H9 (cell line): ENCODE results near the gene ADGRF1. TPM values are rescaled to one million over a fixed set of nuclear protein-coding genes. Genes with fewer than 3 reads are reported as not detected.
"Not testable (repeated sequence)": the region's sequence is repeated elsewhere in the genome, so short reads cannot be mapped to it uniquely, and the experiment has no call there.

ENCODE experiments used
- DNase-seq: peaks from one replicate; pipeline ENCODE4 v3.0.0-alpha.2; 2017
- H2AFZ ChIP-seq: one replicate; pipeline ENCODE4 v1.6.1; 2013; ENCODE audit warnings: mild to moderate bottlenecking, low read length, control low read depth, moderate library complexity
- H2AK5ac ChIP-seq: 2 replicates; pipeline ENCODE4 v1.6.1; 2013; ENCODE audit warnings: low read length, control low read depth, mixed read lengths; ENCODE audit not compliant: insufficient read length
- H2BK120ac ChIP-seq: one replicate; pipeline ENCODE4 v1.6.1; 2013; ENCODE audit warnings: low read depth, mild to moderate bottlenecking, low read length, control low read depth, inconsistent platforms; ENCODE audit not compliant: poor library complexity, severe bottlenecking
- H2BK12ac ChIP-seq: 2 replicates; pipeline ENCODE4 v1.6.1; 2013; ENCODE audit warnings: low read length, control low read depth, mixed read lengths, low read depth; ENCODE audit not compliant: insufficient read length
- H2BK15ac ChIP-seq: 2 replicates; pipeline ENCODE4 v1.6.1; 2013; ENCODE audit warnings: low read depth, low read length, control low read depth
- H2BK20ac ChIP-seq: one replicate; pipeline ENCODE4 v1.6.1; 2013; ENCODE audit warnings: low read depth, mild to moderate bottlenecking, low read length, control low read depth, inconsistent platforms; ENCODE audit not compliant: poor library complexity, severe bottlenecking
- H2BK5ac ChIP-seq: 2 replicates; pipeline ENCODE4 v1.6.1; 2013; ENCODE audit warnings: low read length, control low read depth, mixed read lengths; ENCODE audit not compliant: insufficient read length
- H3K14ac ChIP-seq: 2 replicates; pipeline ENCODE4 v1.6.1; 2013; ENCODE audit warnings: low read length, control low read depth; ENCODE audit not compliant: insufficient read depth
- H3K18ac ChIP-seq: 2 replicates; pipeline ENCODE4 v1.6.1; 2013; ENCODE audit warnings: low read depth, mild to moderate bottlenecking, mixed read lengths, low read length, control low read depth; ENCODE audit not compliant: insufficient read length
- H3K23ac ChIP-seq: 2 replicates; pipeline ENCODE4 v1.6.1; 2013; ENCODE audit warnings: low read length, control low read depth, mixed read lengths, low read depth; ENCODE audit not compliant: insufficient read length
- H3K23me2 ChIP-seq: 2 replicates; pipeline ENCODE4 v1.6.1; 2013; ENCODE audit warnings: low read depth, mild to moderate bottlenecking, mixed read lengths, low read length, control low read depth; ENCODE audit not compliant: insufficient read length, poor library complexity, severe bottlenecking
- H3K27ac ChIP-seq: 2 replicates; pipeline ENCODE4 v1.5.1; 2013; ENCODE audit warnings: low read length, control low read depth, mixed read lengths, low read depth; ENCODE audit not compliant: insufficient read length
- H3K27me3 ChIP-seq: 2 replicates; pipeline ENCODE4 v1.6.1; 2013; ENCODE audit warnings: low read length, control low read depth, inconsistent platforms; ENCODE audit not compliant: insufficient read depth
- H3K4ac ChIP-seq: 2 replicates; pipeline ENCODE4 v1.6.1; 2013; ENCODE audit warnings: low read depth, mild to moderate bottlenecking, control low read depth, inconsistent platforms, low read length, moderate library complexity
- H3K4me1 ChIP-seq: 2 replicates; pipeline ENCODE4 v1.6.1; 2013; ENCODE audit warnings: low read length, control low read depth, inconsistent platforms; ENCODE audit not compliant: insufficient read depth
- H3K4me2 ChIP-seq: 2 replicates; pipeline ENCODE4 v1.6.1; 2013; ENCODE audit warnings: low read length, control low read depth, mixed read lengths; ENCODE audit not compliant: insufficient read length, insufficient read depth
- H3K56ac ChIP-seq: 2 replicates; pipeline ENCODE4 v1.6.1; 2013; ENCODE audit warnings: low read depth, mild to moderate bottlenecking, mixed read lengths, low read length, control low read depth; ENCODE audit not compliant: insufficient read length
- H3K79me1 ChIP-seq: 2 replicates; pipeline ENCODE4 v1.6.1; 2013; ENCODE audit warnings: low read depth, mild to moderate bottlenecking, moderate library complexity, low read length, control low read depth, inconsistent platforms; ENCODE audit not compliant: insufficient read depth, poor library complexity, severe bottlenecking
- H3K79me2 ChIP-seq: 2 replicates; pipeline ENCODE4 v1.6.1; 2013; ENCODE audit warnings: low read length, control low read depth, inconsistent platforms; ENCODE audit not compliant: insufficient read depth
- H3K9ac ChIP-seq: 2 replicates; pipeline ENCODE4 v1.6.1; 2013; ENCODE audit warnings: low read length, control low read depth, mixed read lengths; ENCODE audit not compliant: insufficient read length; ENCODE audit errors: extremely low read depth
- H3K9me3 ChIP-seq: one replicate; pipeline ENCODE4 v1.6.1; 2013; ENCODE audit warnings: low read depth, low read length, inconsistent platforms; ENCODE audit not compliant: control insufficient read depth
- H3T11ph ChIP-seq: one replicate; pipeline ENCODE4 v1.6.1; 2013; ENCODE audit warnings: mild to moderate bottlenecking, low read length, control low read depth, inconsistent platforms
- H4K20me1 ChIP-seq: one replicate; pipeline ENCODE4 v1.6.1; 2013; ENCODE audit not compliant: control insufficient read depth, insufficient read length, insufficient read depth
- H4K5ac ChIP-seq: 2 replicates; pipeline ENCODE4 v1.6.1; 2013; ENCODE audit warnings: low read depth, mild to moderate bottlenecking, mixed read lengths, low read length, control low read depth; ENCODE audit not compliant: insufficient read length
- H4K8ac ChIP-seq: replicated peaks from 2 replicates; pipeline ENCODE4 v1.6.1; 2013; ENCODE audit warnings: low read length, control low read depth, mixed read lengths, low read depth; ENCODE audit not compliant: insufficient read length
- H4K91ac ChIP-seq: 2 replicates; pipeline ENCODE4 v1.6.1; 2013; ENCODE audit warnings: low read depth, mild to moderate bottlenecking, moderate library complexity, mixed read lengths, low read length, control low read depth; ENCODE audit not compliant: insufficient read length
- H3K27ac Mint-ChIP-seq, 3 experiments: 2 replicates in 2 of 3; 3 replicates in 1 of 3; pipeline ENCODE4 v1.8.0; 2020 to 2021; ENCODE audit warnings: mixed read lengths in 3 of 3, mild to moderate bottlenecking in 1 of 3, moderate library complexity in 1 of 3
- H3K27me3 Mint-ChIP-seq: 2 replicates; pipeline ENCODE4 v1.8.0; 2021; ENCODE audit warnings: low read depth, mild to moderate bottlenecking, moderate library complexity, mixed read lengths
- H3K36me3 Mint-ChIP-seq, 3 experiments: 2 replicates in 2 of 3; 3 replicates in 1 of 3; pipeline ENCODE4 v1.8.0; 2020 to 2021; ENCODE audit warnings: low read depth in 3 of 3, mixed read lengths in 3 of 3; ENCODE audit not compliant: insufficient read depth in 1 of 3
- H3K4me1 Mint-ChIP-seq, 2 experiments: 2 replicates each; pipeline ENCODE4 v1.8.0; 2020; ENCODE audit warnings: mixed read lengths in 2 of 2
- H3K4me3 Mint-ChIP-seq, 2 experiments: 2 replicates in 1 of 2; 3 replicates in 1 of 2; pipeline ENCODE4 v1.8.0; 2020 to 2021; ENCODE audit warnings: mild to moderate bottlenecking in 2 of 2, mixed read lengths in 2 of 2, moderate library complexity in 1 of 2
- H3K9me3 Mint-ChIP-seq, 2 experiments: 2 replicates in 1 of 2; 3 replicates in 1 of 2; pipeline ENCODE4 v1.8.0; 2020; ENCODE audit warnings: mild to moderate bottlenecking in 2 of 2, mixed read lengths in 2 of 2, moderate library complexity in 1 of 2
- WGBS: extraction: QIAGEN DNeasy Blood & Tissue Kit; methylation state at CpG from one replicate; pipeline ENCODE4 v1.1.7; 2013; ENCODE audit warnings: missing lambda C conversion rate, low lambda C conversion rate, mixed read lengths; ENCODE audit not compliant: insufficient read length; ENCODE audit errors: extremely low coverage; 5-methylcytosine and 5-hydroxymethylcytosine counted together
- total RNA-seq: library from RNA; stranded (reverse); gene quantifications from 2 replicates; pipeline ENCODE4 v1.2.1, GENCODE V29; 2021
- TF ChIP-seq, protein P1 (sequence below): fragments of 200-600 bp; sonication (generic); conservative IDR thresholded peaks from 3 replicates; pipeline ENCODE4 v1.8.0; 2021; ENCODE audit warnings: antibody characterized with exemption, mild to moderate bottlenecking

The ADGRF1 gene
- total RNA-seq, 1 experiment from 2014 or later, result not detected

- TF ChIP-seq, protein P1, sequence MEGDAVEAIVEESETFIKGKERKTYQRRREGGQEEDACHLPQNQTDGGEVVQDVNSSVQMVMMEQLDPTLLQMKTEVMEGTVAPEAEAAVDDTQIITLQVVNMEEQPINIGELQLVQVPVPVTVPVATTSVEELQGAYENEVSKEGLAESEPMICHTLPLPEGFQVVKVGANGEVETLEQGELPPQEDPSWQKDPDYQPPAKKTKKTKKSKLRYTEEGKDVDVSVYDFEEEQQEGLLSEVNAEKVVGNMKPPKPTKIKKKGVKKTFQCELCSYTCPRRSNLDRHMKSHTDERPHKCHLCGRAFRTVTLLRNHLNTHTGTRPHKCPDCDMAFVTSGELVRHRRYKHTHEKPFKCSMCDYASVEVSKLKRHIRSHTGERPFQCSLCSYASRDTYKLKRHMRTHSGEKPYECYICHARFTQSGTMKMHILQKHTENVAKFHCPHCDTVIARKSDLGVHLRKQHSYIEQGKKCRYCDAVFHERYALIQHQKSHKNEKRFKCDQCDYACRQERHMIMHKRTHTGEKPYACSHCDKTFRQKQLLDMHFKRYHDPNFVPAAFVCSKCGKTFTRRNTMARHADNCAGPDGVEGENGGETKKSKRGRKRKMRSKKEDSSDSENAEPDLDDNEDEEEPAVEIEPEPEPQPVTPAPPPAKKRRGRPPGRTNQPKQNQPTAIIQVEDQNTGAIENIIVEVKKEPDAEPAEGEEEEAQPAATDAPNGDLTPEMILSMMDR, result no peak
- Histone ChIP-seq H3K56ac (no peak overlapping the region), H3K4me2 (no peak overlapping the region), H2BK5ac (no peak overlapping the region), H2BK120ac (no peak overlapping the region), H3K18ac (no peak overlapping the region), H3K27me3 (no peaks in the 10 kb centered on the region), H4K20me1 (no peaks in the 10 kb centered on the region), H3K23me2 (no peaks in the 10 kb centered on the region), H3K9me3 (no peaks in the 10 kb centered on the region), H4K8ac (no peak overlapping the region), H3K14ac (no peak overlapping the region), H3K79me1 (no peaks in the 10 kb centered on the region), H3K9ac (no peak overlapping the region), H3T11ph (no peak overlapping the region), H2BK20ac (no peak overlapping the region), H2AFZ (no peak overlapping the region), H4K91ac (no peak overlapping the region), H3K27ac (no peak overlapping the region), H2AK5ac (no peak overlapping the region), H3K4ac (no peak overlapping the region), H3K23ac (no peak overlapping the region), H3K79me2 (no peaks in the 10 kb centered on the region), H2BK15ac (no peak overlapping the region), H2BK12ac (no peak overlapping the region), H4K5ac (no peak overlapping the region), H3K4me1 (no peaks in the 10 kb centered on the region)
- Mint-ChIP-seq H3K4me1 (0 out of 4 replicates have a peak, but pooled peaks cover 0 to 2% of the 10 kb centered on the region in 2 experiments), H3K36me3 (no peaks in the 10 kb centered on the region), H3K27ac (no peak overlapping the region), H3K27me3 (no peaks in the 10 kb centered on the region), H3K4me3 (no peak overlapping the region), H3K9me3 (no peaks in the 10 kb centered on the region)
- DNase-seq, result no peak
- no CpG with 5 or more reads among the region's 3 CpGs for WGBS
These were observed 48.3 kb downstream of the ADGRF1 start for GRCh38 chr6:46993846-46994245.

DNA sequence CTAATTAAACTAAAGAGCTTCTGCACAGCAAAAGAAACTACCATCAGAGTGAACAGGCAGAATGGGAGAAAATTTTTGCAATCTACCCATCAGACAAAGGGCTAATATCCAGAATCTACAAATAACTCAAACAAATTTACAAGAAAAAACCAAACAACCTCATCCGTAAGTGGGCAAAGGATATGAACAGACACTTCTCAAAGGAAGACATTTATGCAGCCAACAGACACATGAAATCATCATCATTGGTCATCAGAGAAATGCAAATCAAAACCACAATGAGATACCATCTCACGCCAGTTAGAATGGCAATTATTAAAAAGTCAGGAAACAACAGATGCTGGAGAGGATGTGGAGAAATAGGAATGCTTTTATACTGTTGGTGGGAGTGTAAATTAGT, 49.7 kb downstream of the ADGRF1 start:
- H4K5ac ChIP-seq, H4K8ac ChIP-seq, DNase-seq, H2BK120ac ChIP-seq, H3K14ac ChIP-seq, H3K79me1 ChIP-seq, H2BK12ac ChIP-seq, H3K4me3 Mint-ChIP-seq, H3K4me1 Mint-ChIP-seq, H2BK20ac ChIP-seq, H3K9ac ChIP-seq, H2BK15ac ChIP-seq, H3K56ac ChIP-seq, H3K23me2 ChIP-seq, H4K91ac ChIP-seq, H4K20me1 ChIP-seq, H3K36me3 Mint-ChIP-seq, H3K79me2 ChIP-seq, H3K23ac ChIP-seq, H3K4me1 ChIP-seq, H2AK5ac ChIP-seq, H3K9me3 ChIP-seq, H3T11ph ChIP-seq, H3K9me3 Mint-ChIP-seq, H3K18ac ChIP-seq, H3K27me3 Mint-ChIP-seq, H2AFZ ChIP-seq, H3K27ac ChIP-seq, H2BK5ac ChIP-seq, H3K4me2 ChIP-seq, H3K27ac Mint-ChIP-seq, H3K27me3 ChIP-seq, H3K4ac ChIP-seq: not testable (repeated sequence)
- no CpG with 5 or more reads among the region's 2 CpGs for WGBS
